ENCODE data around the gene ZFHX2.
"Not testable (repeated sequence)": the region's sequence is repeated elsewhere in the genome, so short reads cannot be mapped to it uniquely, and the experiment has no call there.

Gene ZFHX2

DNA sequence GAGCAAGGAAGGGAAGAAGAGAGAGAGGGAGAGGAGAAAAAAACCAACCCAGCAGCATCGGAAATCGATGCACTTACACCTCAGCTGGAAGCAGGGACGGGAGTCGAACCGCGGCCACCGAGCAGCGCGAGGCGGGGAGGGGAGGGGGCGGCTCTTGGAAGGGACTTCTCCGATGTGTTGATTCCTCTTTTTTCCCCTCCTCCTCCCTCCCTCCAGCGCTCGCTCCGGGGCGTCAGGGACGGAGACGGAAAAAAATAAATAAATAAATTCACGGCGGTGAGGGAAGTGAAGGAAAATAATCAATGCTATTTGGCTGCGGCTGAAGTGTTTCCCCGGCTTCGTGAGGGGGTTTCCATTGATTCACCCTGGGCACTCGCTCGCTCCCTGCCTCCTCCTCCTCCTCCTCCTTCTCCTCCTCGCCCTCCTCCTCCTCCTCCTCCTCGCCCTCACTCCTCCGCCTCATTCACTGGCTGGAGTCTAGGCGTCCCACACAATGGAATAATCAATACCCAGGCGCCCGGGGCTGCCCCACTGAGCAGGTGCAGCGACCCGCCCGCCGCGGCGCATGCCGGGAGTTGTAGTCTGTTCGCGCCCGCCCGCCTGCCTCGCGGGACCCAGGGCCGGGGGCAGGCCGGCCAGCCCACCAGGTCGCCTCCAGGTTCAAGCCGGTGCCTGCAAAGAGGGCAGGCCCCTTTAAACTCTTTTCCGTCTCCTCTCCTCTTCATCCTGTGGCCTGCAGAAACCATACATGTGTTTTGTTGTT, at the start of gene ZFHX2:
TSS of gene ZFHX2 (minus strand) at position 500 of the 763 bp plus-strand sequence. CDS start 16,440 bp downstream, outside the sequence.
- DNase-seq (ENCODE audit: low spot score), result peak; percentile 55

DNA sequence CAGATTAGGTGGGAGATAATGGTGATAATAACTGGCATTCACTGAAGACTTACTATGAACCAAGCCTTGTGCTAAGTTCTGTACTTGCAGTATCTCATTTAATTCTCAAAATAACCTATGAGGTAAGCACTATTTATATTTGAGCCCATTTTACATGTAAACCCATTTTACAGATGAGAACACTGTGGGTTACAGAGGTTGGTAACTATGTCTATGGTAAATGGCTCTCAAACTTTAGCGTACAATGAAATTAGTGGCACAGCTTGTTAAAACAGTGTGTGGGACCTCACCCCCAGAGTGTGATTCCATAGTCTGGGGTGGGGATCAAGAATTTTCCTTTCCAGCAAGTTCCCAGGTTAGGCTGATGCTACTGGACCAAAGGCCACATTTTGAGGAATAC, 49.2 kb upstream of the ZFHX2 start:
- DNase-seq (ENCODE audit: low spot score), result no peak

DNA sequence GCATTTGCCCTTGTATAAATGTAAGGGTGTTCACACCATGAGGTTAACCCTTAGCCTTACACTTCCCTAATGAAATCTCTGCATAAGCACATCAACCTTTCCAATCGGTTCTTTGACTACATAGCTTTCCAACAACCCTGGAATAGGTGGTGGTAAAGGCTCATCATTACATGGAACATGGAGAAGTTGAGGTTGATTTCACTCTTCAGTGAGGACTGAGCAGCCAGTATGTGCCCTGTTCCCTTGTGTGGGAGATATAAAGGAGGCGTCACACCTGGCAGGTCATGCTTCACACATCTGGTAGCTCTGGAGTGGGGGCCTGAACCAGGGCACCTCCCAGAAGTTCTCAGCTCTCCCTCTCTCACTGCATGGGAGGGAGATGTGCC, 48.8 kb upstream of the ZFHX2 start:
- DNase-seq (ENCODE audit: low spot score), result no peak

DNA sequence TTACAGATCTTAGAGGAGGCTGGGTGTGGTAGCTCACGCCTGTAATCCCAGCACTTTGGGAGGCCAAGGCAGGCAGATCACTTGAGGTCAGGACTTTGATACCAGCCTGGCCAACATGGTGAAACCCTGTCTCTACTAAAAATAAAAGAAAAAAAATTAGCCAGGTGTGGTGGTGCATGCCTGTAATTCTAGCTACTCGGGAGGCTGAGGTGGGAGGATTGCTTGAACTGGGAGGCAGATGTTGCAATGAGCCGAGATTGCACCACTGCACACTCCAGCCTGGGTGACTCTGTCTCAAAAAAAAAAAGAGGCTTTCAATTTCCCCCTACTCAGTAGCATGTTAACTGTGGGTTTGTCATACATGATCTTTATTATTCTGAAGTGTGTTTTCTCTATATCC, 42.6 kb upstream of the ZFHX2 start:
- DNase-seq (ENCODE audit: low spot score), result not testable (repeated sequence)

DNA sequence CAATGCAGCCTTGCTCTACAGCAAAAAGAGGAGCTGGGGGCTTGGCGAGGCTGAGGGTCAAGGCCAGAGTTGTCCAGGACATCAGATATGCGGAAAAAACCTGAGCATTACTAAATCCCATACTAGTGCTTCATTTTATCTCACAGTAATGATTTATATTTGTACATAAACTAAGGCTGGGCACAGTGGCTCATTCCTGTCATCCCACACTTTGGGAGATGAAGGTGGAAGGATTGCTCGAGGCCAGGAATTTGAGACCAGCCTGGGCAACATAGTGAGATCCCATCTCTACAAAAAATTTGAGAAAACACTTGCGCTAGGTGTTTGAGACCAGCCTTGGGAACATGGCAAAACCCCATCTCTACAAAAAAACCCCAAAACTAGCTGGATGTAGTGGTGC, 38.6 kb upstream of the ZFHX2 start:
- no peak for DNase-seq (ENCODE audit: low spot score)

- no peak for DNase-seq (ENCODE audit: low spot score)
Measured at GRCh38 chr14:23589606-23590005, 38.0 kb upstream of the ZFHX2 start.

GRCh38 chr14:23588884-23589598, 37.5 kb upstream of the ZFHX2 start:
- peak; percentile 40 for DNase-seq (ENCODE audit: low spot score)

GRCh38 chr14:23584527-23585203, 33.1 kb upstream of the ZFHX2 start:
- not testable (repeated sequence) for DNase-seq (ENCODE audit: low spot score)

DNA sequence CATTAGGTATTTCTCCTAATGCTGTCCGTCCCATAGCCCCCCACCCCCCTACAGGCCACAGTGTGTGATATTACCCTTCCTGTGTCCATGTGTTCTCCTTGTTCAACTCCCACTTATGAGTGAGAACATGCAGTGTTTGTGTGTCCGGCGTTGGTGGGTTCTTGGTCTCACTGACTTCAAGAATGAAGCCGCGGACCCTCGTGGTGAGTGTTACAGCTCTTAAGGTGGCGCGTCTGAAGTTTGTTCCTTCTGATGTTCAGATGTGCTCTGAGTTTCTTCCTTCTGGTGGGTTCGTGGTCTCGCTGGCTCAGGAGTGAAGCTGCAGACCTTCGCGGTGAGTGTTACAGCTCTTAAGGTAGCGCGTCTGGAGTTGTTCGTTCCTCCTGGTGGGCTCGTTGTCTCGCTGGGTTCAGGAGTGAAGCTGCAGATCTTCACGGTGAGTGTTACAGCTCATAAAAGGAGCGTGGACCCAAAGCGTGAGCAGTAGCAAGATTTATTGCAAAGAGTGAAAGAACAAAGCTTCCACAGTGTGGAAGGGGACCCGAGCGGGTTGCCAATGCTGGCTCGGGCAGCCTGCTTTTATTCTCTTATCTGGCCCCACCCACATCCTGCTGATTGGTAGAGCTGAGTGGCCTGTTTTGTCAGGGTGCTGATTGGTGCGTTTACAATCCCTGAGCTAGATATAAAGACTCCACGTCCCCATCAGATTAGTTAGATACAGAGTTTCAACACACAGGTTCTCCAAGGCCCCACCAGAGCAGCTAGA, 32.4 kb upstream of the ZFHX2 start:
- DNase-seq (ENCODE audit: low spot score), result not testable (repeated sequence)

DNA sequence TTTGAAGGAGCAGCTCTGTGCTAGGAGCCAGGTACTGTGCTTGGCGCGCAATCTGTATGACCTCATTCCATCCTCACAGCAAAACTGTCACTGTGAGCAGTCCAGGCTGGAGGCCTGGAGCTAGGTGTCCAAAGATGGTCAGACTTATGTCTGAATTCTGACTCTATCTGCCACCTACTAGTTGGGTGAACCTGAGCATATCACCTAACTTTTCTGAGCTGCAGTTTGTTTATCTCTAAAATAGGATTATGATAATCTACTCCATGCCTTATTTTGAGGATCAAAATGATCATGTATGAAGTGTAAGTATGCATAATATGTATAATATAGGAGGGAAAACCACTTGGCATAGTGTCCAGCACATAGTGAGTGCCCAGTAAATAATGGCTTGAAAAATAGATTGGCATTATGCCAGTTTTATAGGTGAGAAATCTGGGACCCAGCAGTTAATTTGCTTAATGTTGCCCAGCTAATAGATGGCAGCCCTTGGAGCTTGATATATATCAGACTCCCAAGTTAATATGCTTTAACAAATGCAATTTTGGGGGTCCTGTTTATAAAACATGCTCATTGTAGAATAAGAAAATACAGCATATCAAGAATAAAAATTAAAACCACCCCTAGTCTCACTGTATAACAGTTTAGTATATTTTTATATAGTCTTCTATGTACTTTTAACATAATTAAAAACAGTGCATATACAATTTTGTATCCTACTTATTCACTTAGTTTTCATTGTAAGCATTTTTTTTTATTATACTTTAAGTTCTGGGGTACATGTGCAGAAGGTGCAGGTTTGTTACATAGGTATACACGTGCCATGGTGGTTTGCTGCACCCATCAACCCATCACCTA, 31.6 kb upstream of the ZFHX2 start:
- DNase-seq (ENCODE audit: low spot score), result no peak

GRCh38 chr14:23580948-23581281, 29.4 kb upstream of the ZFHX2 start:
- no peak for DNase-seq (ENCODE audit: low spot score)

GRCh38 chr14:23580152-23580926, 28.8 kb upstream of the ZFHX2 start:
- DNase-seq (ENCODE audit: low spot score), result no peak

DNA sequence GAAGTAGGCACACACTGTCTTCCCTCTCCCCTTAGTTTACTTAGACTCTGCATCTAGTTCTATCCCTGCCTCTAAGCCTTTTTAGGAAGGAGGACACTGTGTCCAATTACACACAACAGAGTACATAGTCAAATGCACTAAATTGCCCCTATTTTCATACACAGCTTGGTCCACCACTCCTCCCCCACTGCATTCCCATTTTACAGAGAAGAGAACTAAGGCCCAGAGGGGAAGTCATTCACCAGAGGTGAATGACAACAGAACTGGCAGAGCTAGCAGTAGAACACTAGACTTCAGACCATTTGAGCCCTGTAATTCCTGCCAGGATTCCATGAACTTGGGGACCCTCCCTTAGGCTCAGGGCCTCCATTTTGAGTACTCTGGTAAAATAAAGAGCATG, 28.2 kb upstream of the ZFHX2 start:
- no peak for DNase-seq (ENCODE audit: low spot score)

DNA sequence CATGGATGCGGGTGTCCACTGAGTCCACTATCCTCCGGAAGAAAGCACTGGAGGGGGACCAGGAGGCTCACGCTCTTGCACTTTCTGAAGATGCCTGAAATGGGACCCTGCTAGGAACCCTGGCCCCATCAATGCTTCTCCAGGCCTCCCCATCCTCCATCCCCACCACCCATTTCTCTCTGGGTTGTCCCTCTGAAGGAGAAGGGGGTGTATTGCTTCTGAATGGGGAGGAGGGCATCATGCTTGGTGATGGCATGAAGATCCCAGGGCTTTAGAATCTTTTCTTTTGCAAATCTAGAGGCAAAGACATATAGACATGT, 27.7 kb upstream of the ZFHX2 start:
- no peak for DNase-seq (ENCODE audit: low spot score)

GRCh38 chr14:23578560-23579310, 27.2 kb upstream of the ZFHX2 start, which contains the start of gene JPH4:
JPH4 (minus strand) TSS chr14:23578790; CDS start chr14:23577453, 1,337 bp downstream.
- DNase-seq (ENCODE audit: low spot score), result no peak

DNA sequence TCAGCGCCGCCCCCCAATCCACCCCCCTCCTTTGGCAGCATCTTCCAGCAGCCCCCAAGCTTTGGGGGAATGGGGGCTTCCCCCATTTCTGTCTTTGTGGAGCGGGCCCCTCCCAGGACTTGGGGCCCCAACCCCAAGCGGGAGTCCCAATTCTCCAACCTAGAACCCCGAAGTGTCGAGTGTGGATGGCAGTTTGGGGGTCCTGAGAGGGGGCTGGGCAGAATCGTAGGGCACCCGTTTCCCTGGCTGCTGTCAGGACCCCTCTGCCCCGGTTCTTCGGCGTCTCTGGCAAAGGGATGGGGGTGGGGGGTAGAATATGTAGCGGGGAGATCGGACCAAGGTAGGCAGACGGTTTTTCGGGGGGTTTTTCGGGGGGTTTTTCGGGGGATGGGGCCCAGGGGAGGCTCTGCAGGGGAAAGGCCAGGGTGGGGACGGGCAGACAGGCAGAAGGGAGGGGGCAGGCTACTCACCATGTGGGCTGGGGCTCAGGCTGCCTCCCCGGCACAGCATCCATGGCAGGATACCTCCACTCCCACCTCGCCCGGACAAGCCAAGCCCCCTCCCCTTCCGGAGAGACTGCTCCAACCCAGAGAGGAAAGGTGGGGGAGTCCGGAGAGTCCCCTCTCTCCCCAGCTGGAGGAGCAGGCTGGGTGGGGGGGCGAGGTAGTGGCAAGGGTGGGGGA, 26.3 kb upstream of the ZFHX2 start:
- no peak for DNase-seq (ENCODE audit: low spot score)

DNA sequence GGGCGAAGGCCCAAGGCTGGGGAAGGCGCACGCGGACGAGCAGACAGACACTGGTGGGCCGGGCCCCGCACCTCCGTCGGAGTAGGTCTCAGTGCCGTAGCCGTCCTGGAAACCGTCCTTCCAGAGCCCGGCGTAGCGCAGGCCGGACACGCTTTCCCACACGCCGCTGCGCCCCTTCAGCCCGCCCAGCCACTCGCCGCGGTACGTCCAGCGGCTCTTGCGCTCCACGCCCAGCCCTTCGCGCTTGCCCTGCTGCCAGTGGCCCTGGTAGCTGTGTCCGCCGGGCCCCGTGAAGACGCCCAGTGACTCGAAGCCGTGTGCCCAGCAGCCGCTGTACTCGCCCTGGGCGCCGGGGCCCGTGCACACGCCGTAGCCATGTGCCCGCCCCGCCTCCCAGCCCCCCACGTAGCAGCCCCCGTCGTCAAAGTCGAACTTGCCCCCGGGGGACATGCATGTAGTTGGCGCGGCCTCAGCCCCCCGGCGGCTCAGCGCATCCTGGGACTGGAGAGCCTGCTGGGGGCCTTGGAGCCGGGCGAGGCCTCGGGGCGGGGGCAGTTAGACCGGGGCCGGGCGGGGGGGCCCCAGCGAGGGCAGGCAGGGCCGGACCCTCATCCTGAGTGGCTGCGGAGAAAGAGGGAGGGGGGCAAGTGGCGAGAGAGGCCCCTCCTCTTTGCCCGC, 25.6 kb upstream of the ZFHX2 start:
- DNase-seq (ENCODE audit: low spot score), result no peak

GRCh38 chr14:23573384-23574015, 21.9 kb upstream of the ZFHX2 start:
- DNase-seq (ENCODE audit: low spot score), result no peak

Data from hematopoietic multipotent progenitor cell treated with erythropoietin and hydrocortisone succinate and interleukin-3 and kit ligand, for 17 days (in vitro differentiated cells).